H1 (cell line): Measurements from ENCODE around the gene ZBTB11. TPM values are rescaled to one million over a fixed set of nuclear protein-coding genes. Genes with fewer than 3 reads are reported as not detected.

Source experiments
- CTCF ChIA-PET: fragments of 300-600 bp; sonication (Branson Sonifier 250); formaldehyde crosslinking; loops from one replicate; lab custom pipeline; 2021; ENCODE audit not compliant: partially characterized antibody; lab: Charles Lee
- POLR2A ChIA-PET: fragments of 300-600 bp; sonication (Branson Sonifier 250); formaldehyde crosslinking; loops from one replicate; lab custom pipeline; 2021; ENCODE audit warnings: inconsistent platforms; ENCODE audit not compliant: partially characterized antibody; lab: Charles Lee
- DNase-seq, 2 experiments: peaks; one replicate each; pipeline versions ENCODE4 v3.0.0 to v3.0.0-alpha.2; 2010 to 2022; ENCODE audit warnings: low spot score in 2 of 2, low read depth in 1 of 2, mixed read lengths in 1 of 2
- FAIRE-seq: peaks from 2 replicates; lab custom pipeline; 2011; peaks lifted over from hg19 to GRCh38; lab: Jason Lieb, UNC
- H2AFZ ChIP-seq: 2 replicates; pipeline ENCODE4 v1.8.1; 2012; ENCODE audit warnings: low read length, inconsistent platforms
- H2AK5ac ChIP-seq: 2 replicates; pipeline ENCODE4 v1.6.1; 2013; ENCODE audit warnings: low read depth, low read length
- H2BK120ac ChIP-seq: replicated peaks from 2 replicates; pipeline ENCODE3; 2013; ENCODE audit warnings: low read depth, low read length, inconsistent platforms
- H2BK12ac ChIP-seq: 2 replicates; pipeline ENCODE4 v1.6.1; 2013; ENCODE audit warnings: low read depth, low read length
- H2BK15ac ChIP-seq: 2 replicates; pipeline ENCODE4 v1.6.1; 2013; ENCODE audit warnings: low read length
- H2BK20ac ChIP-seq: 2 replicates; pipeline ENCODE4 v1.6.1; 2013; ENCODE audit warnings: low read length
- H2BK5ac ChIP-seq: 2 replicates; pipeline ENCODE4 v1.6.1; 2013; ENCODE audit warnings: low read depth, low read length
- H3K14ac ChIP-seq: 2 replicates; pipeline ENCODE4 v1.6.1; 2013; ENCODE audit warnings: inconsistent platforms; ENCODE audit not compliant: insufficient read length
- H3K18ac ChIP-seq: 2 replicates; pipeline ENCODE4 v1.6.1; 2013; ENCODE audit warnings: low read length; ENCODE audit errors: extremely low read depth
- H3K23ac ChIP-seq: 2 replicates; pipeline ENCODE4 v1.6.1; 2013; ENCODE audit warnings: inconsistent platforms; ENCODE audit not compliant: insufficient read length
- H3K23me2 ChIP-seq: 2 replicates; pipeline ENCODE4 v1.6.1; 2013; ENCODE audit warnings: low read depth, low read length
- H3K27ac ChIP-seq: 2 replicates; pipeline ENCODE4 v1.6.1; 2011; ENCODE audit warnings: low read depth, low read length, inconsistent platforms
- H3K27me3 ChIP-seq, 4 experiments: replicated peaks in 1 of 4; 1 replicate in 1 of 4; 2 replicates in 3 of 4; pipeline versions ENCODE4 v1.6.1 to v1.8.1; 2011 to 2013; ENCODE audit warnings: low read length in 3 of 4, mild to moderate bottlenecking in 3 of 4, inconsistent platforms in 2 of 4, mixed read lengths in 2 of 4, moderate library complexity in 1 of 4; ENCODE audit not compliant: control insufficient read depth in 3 of 4, insufficient read depth in 3 of 4; ENCODE audit errors: extremely low read depth in 1 of 4
- H3K36me3 ChIP-seq, 4 experiments: 2 replicates each; pipeline versions ENCODE4 v1.6.1 to v1.8.1; 2011 to 2013; ENCODE audit warnings: mild to moderate bottlenecking in 4 of 4, low read length in 3 of 4, moderate library complexity in 2 of 4, control low read depth in 1 of 4, inconsistent platforms in 1 of 4; ENCODE audit not compliant: insufficient read depth in 4 of 4, control insufficient read depth in 2 of 4
- H3K4ac ChIP-seq: replicated peaks from 2 replicates; pipeline ENCODE3; 2013; ENCODE audit warnings: low read length, low read depth, mixed read lengths, inconsistent platforms; ENCODE audit not compliant: insufficient read length
- H3K4me1 ChIP-seq, 4 experiments: replicated peaks in 1 of 4; 1 replicate in 1 of 4; 2 replicates in 3 of 4; pipeline versions ENCODE4 v1.6.1 to v1.8.1; 2011 to 2013; ENCODE audit warnings: low read length in 3 of 4, inconsistent platforms in 2 of 4, mixed read lengths in 1 of 4; ENCODE audit not compliant: insufficient read depth in 4 of 4, control insufficient read depth in 3 of 4
- H3K4me2 ChIP-seq, 2 experiments: 2 replicates each; pipeline versions ENCODE4 v1.6.1 to v1.8.1; 2011 to 2013; ENCODE audit warnings: low read depth in 2 of 2, low read length in 2 of 2, control low read depth in 1 of 2, inconsistent platforms in 1 of 2, mild to moderate bottlenecking in 1 of 2; ENCODE audit not compliant: insufficient read depth in 1 of 2
- H3K4me3 ChIP-seq, 4 experiments: fragments of 200-600, 300-600 bp in 1 of 4; sonication (generic), shearing (Covaris generic), sonication (Bioruptor Twin) in 1 of 4; 2 replicates each; pipeline versions ENCODE4 v1.5.1 to v1.8.1; 2011 to 2016; ENCODE audit warnings: low read length in 4 of 4, low read depth in 3 of 4, control low read depth in 2 of 4, inconsistent platforms in 2 of 4, mild to moderate bottlenecking in 2 of 4, mixed read lengths in 1 of 4, moderate library complexity in 1 of 4; ENCODE audit not compliant: insufficient read depth in 2 of 4; ENCODE audit errors: extremely low read depth in 1 of 4
- H3K56ac ChIP-seq: replicated peaks from 2 replicates; pipeline ENCODE3; 2013; ENCODE audit warnings: low read depth, mild to moderate bottlenecking, mixed read lengths, low read length, inconsistent platforms; ENCODE audit not compliant: insufficient read length
- H3K79me1 ChIP-seq: 2 replicates; pipeline ENCODE4 v1.6.1; 2013; ENCODE audit warnings: low read depth, low read length, control low read depth
- H3K79me2 ChIP-seq, 2 experiments: 2 replicates each; pipeline versions ENCODE4 v1.6.1 to v1.8.1; 2012 to 2013; ENCODE audit warnings: low read length in 2 of 2, mild to moderate bottlenecking in 2 of 2, inconsistent platforms in 1 of 2; ENCODE audit not compliant: insufficient read depth in 2 of 2, control insufficient read depth in 1 of 2
- H3K9ac ChIP-seq, 4 experiments: replicated peaks in 1 of 4; 1 replicate in 1 of 4; 2 replicates in 3 of 4; pipeline versions ENCODE4 v1.6.1 to v1.8.1; 2011 to 2013; ENCODE audit warnings: low read depth in 3 of 4, low read length in 3 of 4, control low read depth in 2 of 4, mild to moderate bottlenecking in 2 of 4, moderate library complexity in 2 of 4, inconsistent platforms in 1 of 4; ENCODE audit errors: extremely low read depth in 1 of 4
- H3K9me3 ChIP-seq, 2 experiments: 2 replicates each; pipeline versions ENCODE4 v1.6.1 to v1.8.1; 2012 to 2013; ENCODE audit warnings: mild to moderate bottlenecking in 2 of 2, moderate library complexity in 2 of 2, control low read depth in 1 of 2, inconsistent platforms in 1 of 2, low read depth in 1 of 2, low read length in 1 of 2, mixed read lengths in 1 of 2; ENCODE audit not compliant: insufficient read depth in 2 of 2
- H4K20me1 ChIP-seq, 2 experiments: replicated peaks in 1 of 2; 2 replicates each; pipeline versions ENCODE3 to v1.8.1; 2011 to 2013; ENCODE audit warnings: inconsistent platforms in 2 of 2, low read length in 2 of 2, mild to moderate bottlenecking in 1 of 2; ENCODE audit not compliant: insufficient read depth in 2 of 2, control insufficient read depth in 1 of 2
- H4K5ac ChIP-seq: 2 replicates; pipeline ENCODE4 v1.6.1; 2013; ENCODE audit warnings: low read length, low read depth, mixed read lengths, inconsistent platforms; ENCODE audit not compliant: insufficient read length
- H4K8ac ChIP-seq: 2 replicates; pipeline ENCODE4 v1.8.0; 2013; ENCODE audit warnings: mild to moderate bottlenecking, moderate library complexity, low read length, inconsistent platforms; ENCODE audit not compliant: insufficient read depth; ENCODE audit errors: extremely low read depth
- H4K91ac ChIP-seq: replicated peaks from 2 replicates; pipeline ENCODE3; 2013; ENCODE audit warnings: low read length, mixed read lengths, inconsistent platforms; ENCODE audit not compliant: insufficient read length
- ATF2 ChIP-seq: IDR thresholded peaks from 2 replicates; pipeline ENCODE4 v1.6.1; 2012; ENCODE audit warnings: low read length, inconsistent platforms
- BCL11A ChIP-seq, 2 experiments: IDR thresholded peaks; one replicate each; pipeline ENCODE4 v1.6.1; 2011; ENCODE audit warnings: low read depth in 2 of 2, low read length in 2 of 2, mild to moderate bottlenecking in 2 of 2
- CHD2 ChIP-seq: IDR thresholded peaks from 2 replicates; pipeline ENCODE4 v1.6.1; 2012; ENCODE audit warnings: low read length, improper control_type of control experiment
- CTCF ChIP-seq, 3 experiments: IDR thresholded peaks; 1 replicate in 2 of 3; 2 replicates in 1 of 3; pipeline versions ENCODE4 v1.5.1 to v1.6.1; 2011; ENCODE audit warnings: low read length in 3 of 3, mild to moderate bottlenecking in 3 of 3, inconsistent platforms in 2 of 3, low read depth in 1 of 3, moderate library complexity in 1 of 3; ENCODE audit not compliant: insufficient read depth in 1 of 3; ENCODE audit errors: control extremely low read depth in 1 of 3
- FOSL1 ChIP-seq: IDR thresholded peaks from 2 replicates; pipeline ENCODE4 v1.6.1; 2011; ENCODE audit warnings: mild to moderate bottlenecking, low read depth, low read length, moderate library complexity; ENCODE audit not compliant: insufficient read depth
- HDAC6 ChIP-seq: IDR thresholded peaks from one replicate; pipeline ENCODE4 v1.7.1; 2012; ENCODE audit warnings: low read depth, mild to moderate bottlenecking, inconsistent platforms, low read length, moderate library complexity
- KDM5A ChIP-seq: fragments of 200-600 bp; IDR thresholded peaks from 2 replicates; pipeline ENCODE4 v1.7.1; 2012; ENCODE audit warnings: mild to moderate bottlenecking, low read length, inconsistent platforms, mixed read lengths
- ZNF274 ChIP-seq: IDR thresholded peaks from 2 replicates; pipeline ENCODE4 v1.7.0; 2012; ENCODE audit warnings: low read length, borderline replicate concordance; ENCODE audit errors: extremely low read depth
- WGBS, 2 experiments: shearing (Covaris generic) in 1 of 2; methylation state at CpG; one replicate each; pipeline versions ENCODE4 v1.1.6 to v1.1.7; 2013 to 2015; ENCODE audit warnings: low lambda C conversion rate in 2 of 2, mixed read lengths in 2 of 2, inconsistent platforms in 1 of 2, low coverage in 1 of 2, missing lambda C conversion rate in 1 of 2; ENCODE audit not compliant: insufficient replicate concordance in 2 of 2, insufficient coverage in 1 of 2, insufficient read length in 1 of 2; ENCODE audit errors: extremely low coverage in 1 of 2, missing lambda C conversion rate in 1 of 2; 5-methylcytosine and 5-hydroxymethylcytosine counted together
- polyA plus RNA-seq, 7 experiments: library from polyadenylated mRNA; depleted of rRNA in 3 of 7; stranded (reverse) in 5 of 7; unstranded in 2 of 7; fragments of >200 nt in 5 of 7; fragments of 200-250 nt in 2 of 7; gene quantifications; 1 replicate in 5 of 7; 2 replicates in 1 of 7; 4 replicates in 1 of 7; pipeline versions ENCODE4 v1.2.1 to v1.2.3, GENCODE V29; 2011 to 2013; ENCODE audit warnings: missing spikeins in 2 of 7, mixed read lengths in 2 of 7
- total RNA-seq: library from RNA; stranded (reverse); fragmentation: NEBNext Ultra II Directional; extraction: Animal tissue kit (Norgen Biotek cat#: 25700); gene quantifications from 2 replicates; pipeline ENCODE4 v1.2.1, GENCODE V29; 2021

The ZBTB11 gene
- total and polyA plus RNA-seq, 2 of the 8 experiments (the other 6 are each of a cell fraction or from before 2014, with no cell fraction given), result 3.0 to 14.0 TPM

GRCh38 chr3:101722394-101723173 is 45.7 kb upstream of the ZBTB11 start:
- H3K27me3 ChIP-seq, result no peaks in the 10 kb centered on the region
- no peak overlapping the region for H3K4me3 ChIP-seq
- no peak overlapping the region for H4K8ac ChIP-seq
- no peaks in the 10 kb centered on the region for H3K4me1 ChIP-seq
- 94% methylated on average over 7 of the region's 7 CpGs; no CpG with 5 or more reads in 1 of the 2 experiments for WGBS, 2 experiments
- H3K36me3 ChIP-seq, result peaks cover 0 to 9% (median 2%) of the 10 kb centered on the region in 4 experiments; a peak in 3 of 8 replicates
- POLR2A ChIA-PET, result no interaction called here
- H3K23me2 ChIP-seq, result 0 out of 2 replicates have a peak, but pooled peaks cover 3% of the 10 kb centered on the region
- peaks cover 2% of the 10 kb centered on the region; the same call in 1 of the 2 replicates for H3K79me1 ChIP-seq
- H3K14ac ChIP-seq, result no peak overlapping the region
- DNase-seq (no peak), FAIRE-seq (no peak)
- H3K9ac ChIP-seq, result no peak overlapping the region
- no peak overlapping the region for H2BK12ac ChIP-seq
- H3K56ac ChIP-seq, result no peak overlapping the region
- CTCF ChIA-PET, result interaction anchor here (1.8 to 2.1 kb wide), 2 partner anchors 14 to 16 kb away, joined by 9 to 13 read pairs; no protein-coding TSS in a partner anchor
- no peak overlapping the region for H4K91ac ChIP-seq
- H3K79me2 ChIP-seq, result peaks cover 0 to 8% of the 10 kb centered on the region in 2 experiments; a peak in 1 of 4 replicates
- H2AK5ac ChIP-seq, result no peak overlapping the region
- H2BK120ac ChIP-seq, result no peak overlapping the region
- no peak overlapping the region for H4K5ac ChIP-seq
- H2BK5ac ChIP-seq, result no peak overlapping the region
- no peaks in the 10 kb centered on the region for H3K9me3 ChIP-seq
- no peak overlapping the region for H2BK20ac ChIP-seq
- H3K4me2 ChIP-seq, result no peak overlapping the region
- H3K18ac ChIP-seq, result no peak overlapping the region
- no peaks in the 10 kb centered on the region for H4K20me1 ChIP-seq
- no peak overlapping the region for H3K23ac ChIP-seq
- no peak overlapping the region for H3K4ac ChIP-seq
- no peak overlapping the region for H3K27ac ChIP-seq
- H2BK15ac ChIP-seq, result no peak overlapping the region
- H2AFZ ChIP-seq, result no peak overlapping the region
- TF ChIP-seq CHD2 (no peak), KDM5A (no peak), CTCF (IDR thresholded peaks at IDR 0.05; ENCODE audit: control extremely low read depth in 1 of 3, insufficient read depth in 1 of 3, low read depth in 1 of 3, low read length in 3 of 3) (no peak), ZNF274 (no peak), ATF2 (no peak), HDAC6 (no peak), BCL11A (IDR thresholded peaks at IDR 0.05; ENCODE audit: low read depth in 2 of 2, low read length in 2 of 2) (no peak), FOSL1 (no peak)
